Hypothalamus (tissue), 51 donors: ENCODE results near the gene TNKS1BP1.
A peak's percentile ranks its signal among the peaks of the same experiment; 100 is the strongest.

Source experiments
- DNase-seq, 51 donors: peaks; one replicate each; lab custom pipeline; 2025; lab: John Stamatoyannopoulos, UW

Gene TNKS1BP1

GRCh38 chr11:57269571-57270021, 55.2 kb downstream of the TNKS1BP1 start:
- peak in 1 of 51 donors; percentile 5 for DNase-seq

DNA sequence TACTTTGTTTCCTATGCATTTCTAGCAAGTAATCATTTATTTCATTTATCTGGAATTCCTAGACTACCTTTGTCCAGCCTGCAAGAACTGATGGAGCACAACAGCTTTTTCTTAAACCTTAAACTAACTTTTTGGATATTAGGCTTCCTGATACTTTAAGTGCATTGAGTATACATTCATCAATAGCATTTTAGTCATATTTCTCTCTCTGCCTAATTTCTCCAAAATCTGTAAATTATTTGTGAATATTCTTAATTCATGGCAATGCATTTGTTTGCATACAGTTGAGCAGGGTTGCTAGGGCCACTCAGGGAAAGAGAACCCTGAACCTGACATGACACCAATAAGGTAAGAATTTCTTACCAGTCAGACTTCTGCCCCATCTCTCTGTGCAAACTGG, 58.6 kb downstream of the TNKS1BP1 start:
- DNase-seq = no peak

DNA sequence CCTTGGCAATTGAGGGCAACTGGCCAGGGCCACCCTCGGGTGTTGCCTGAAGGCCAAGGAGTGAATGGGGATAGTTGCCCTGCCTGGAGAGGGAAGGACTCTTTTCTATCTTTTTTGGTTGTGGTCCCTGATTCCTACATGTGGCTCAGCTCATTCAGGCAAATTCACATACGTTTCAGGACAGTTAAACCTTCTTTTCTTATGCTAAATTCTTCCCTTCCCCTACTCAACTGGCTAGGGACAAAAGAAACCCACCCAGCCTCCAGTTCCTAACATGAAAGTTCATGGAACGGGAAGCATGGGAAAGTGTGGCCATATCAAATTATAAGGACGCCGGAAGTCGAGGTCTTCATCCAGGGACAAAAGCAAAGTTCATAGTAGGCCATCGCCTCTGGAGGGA, 61.4 kb downstream of the TNKS1BP1 start:
- no peak for DNase-seq

DNA sequence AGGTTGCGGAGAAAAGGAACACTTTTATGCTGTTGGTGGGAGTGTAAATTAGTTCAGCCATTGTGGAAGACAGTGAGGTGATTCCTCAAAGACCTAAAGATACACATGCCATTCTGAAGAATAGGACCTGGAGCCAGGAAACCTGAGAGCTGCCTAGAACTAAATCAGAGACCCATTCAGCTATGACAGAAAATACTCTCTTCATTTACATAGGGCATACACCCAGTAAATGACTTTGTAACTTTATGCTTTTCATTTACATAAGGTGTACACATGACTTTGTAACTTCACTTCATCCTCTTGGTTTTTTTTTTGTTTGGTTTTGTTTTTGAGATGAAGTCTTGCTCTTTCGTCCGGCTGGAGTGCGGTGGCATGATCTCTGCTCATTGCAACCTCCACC, 62.6 kb downstream of the TNKS1BP1 start:
- DNase-seq = no peak

GRCh38 chr11:57260937-57261783, 63.6 kb downstream of the TNKS1BP1 start:
- no peak for DNase-seq

GRCh38 chr11:57256119-57256518, 68.6 kb downstream of the TNKS1BP1 start:
- DNase-seq = no peak

- DNase-seq = no peak
These were observed 69.1 kb downstream of the TNKS1BP1 start for GRCh38 chr11:57255618-57256017.

DNA sequence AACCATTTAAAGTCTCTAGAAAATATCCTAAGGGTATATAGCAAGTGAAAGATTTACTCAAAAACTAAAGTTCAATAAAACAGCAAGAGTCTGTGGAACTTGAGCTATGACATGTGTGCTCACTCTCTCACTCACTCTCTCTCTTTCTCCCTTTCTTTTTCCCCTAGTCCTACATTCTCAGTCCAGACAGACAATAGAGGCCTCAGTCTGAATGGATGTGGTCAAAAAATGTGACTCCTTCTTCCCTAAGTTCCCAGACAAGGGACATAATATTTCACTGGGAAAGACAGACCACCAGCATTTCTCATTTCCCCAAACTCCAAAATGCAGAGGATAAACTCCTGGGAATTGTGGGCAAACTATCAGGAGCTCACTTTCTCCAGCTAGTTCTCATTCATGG, 70.1 kb downstream of the TNKS1BP1 start:
- no peak for DNase-seq

DNA sequence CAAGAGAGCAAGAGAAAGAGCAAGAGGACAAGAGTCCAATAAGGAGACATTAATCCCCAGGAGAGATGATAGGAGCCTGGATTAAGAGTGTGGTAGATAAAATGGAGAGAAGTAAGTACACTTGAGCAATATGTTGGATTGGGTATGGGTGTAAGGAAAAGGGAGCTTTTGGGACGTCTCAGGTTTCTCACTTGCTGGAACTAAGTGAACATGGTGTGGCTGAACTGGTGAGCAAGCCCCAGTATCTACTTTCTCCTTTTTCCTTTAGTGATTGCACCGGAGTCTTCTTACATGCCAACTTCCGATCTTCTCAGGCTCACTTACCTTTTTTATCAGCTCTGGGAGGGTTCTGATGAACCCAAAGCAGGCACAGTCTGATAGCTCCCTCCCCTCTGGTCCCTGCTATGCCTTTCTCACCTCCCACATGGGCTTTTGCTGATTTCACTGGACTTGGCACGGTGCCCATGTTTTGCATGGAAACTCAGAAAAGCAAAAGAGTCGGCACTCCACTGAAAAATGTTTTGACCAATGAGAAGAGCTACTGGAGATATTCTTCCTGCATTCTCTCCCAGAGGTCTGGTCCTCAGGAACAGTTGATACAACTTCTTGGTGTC, 73.2 kb downstream of the TNKS1BP1 start:
- DNase-seq = no peak

DNA sequence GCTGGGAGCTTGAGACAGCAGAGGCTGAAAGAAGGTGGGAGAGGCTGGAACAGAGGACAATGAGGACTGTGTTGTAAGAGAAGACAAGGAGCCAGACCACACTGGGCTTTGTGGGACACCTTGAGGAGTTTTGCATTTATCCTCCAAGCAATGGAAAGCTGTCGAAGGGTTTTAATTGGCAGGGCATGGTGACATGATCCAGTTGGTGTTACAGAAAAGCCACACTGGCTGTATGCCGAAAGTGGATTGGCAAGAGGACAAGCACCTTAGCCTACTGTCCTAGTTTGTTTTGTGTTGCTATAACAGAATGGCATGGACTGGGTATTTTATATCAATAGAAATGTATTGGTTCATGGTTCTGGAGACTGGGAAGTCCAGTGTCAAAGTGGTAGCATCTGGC, 73.7 kb downstream of the TNKS1BP1 start:
- no peak for DNase-seq
